ENCODE results near the gene AASDH.
"Not testable (repeated sequence)": the region's sequence is repeated elsewhere in the genome, so short reads cannot be mapped to it uniquely, and the experiment has no call there.

Gene AASDH

GRCh38 chr4:56389558-56389957, 2.3 kb upstream of the AASDH start:
- no peak for DNase-seq (ENCODE audit: low spot score)

- no peak for DNase-seq (ENCODE audit: low spot score)
Observed at GRCh38 chr4:56388306-56388705, 1.0 kb upstream of the AASDH start.

GRCh38 chr4:56386091-56386490, 1.2 kb downstream of the AASDH start:
- DNase-seq (ENCODE audit: low spot score): no peak

GRCh38 chr4:56375458-56375857, 11.8 kb downstream of the AASDH start:
- DNase-seq (ENCODE audit: low spot score): no peak

GRCh38 chr4:56374956-56375355, 12.3 kb downstream of the AASDH start:
- no peak for DNase-seq (ENCODE audit: low spot score)

- DNase-seq (ENCODE audit: low spot score): no peak
Observed at GRCh38 chr4:56372774-56373173, 14.5 kb downstream of the AASDH start.

GRCh38 chr4:56371426-56372220, 15.7 kb downstream of the AASDH start:
- DNase-seq (ENCODE audit: low spot score): peak; percentile 36

- DNase-seq (ENCODE audit: low spot score): no peak
Observed at GRCh38 chr4:56370377-56370776, 16.9 kb downstream of the AASDH start.

GRCh38 chr4:56362981-56363380, 24.3 kb downstream of the AASDH start:
- DNase-seq (ENCODE audit: low spot score): not testable (repeated sequence)

GRCh38 chr4:56360071-56360470, 27.2 kb downstream of the AASDH start:
- DNase-seq (ENCODE audit: low spot score): no peak

- no peak for DNase-seq (ENCODE audit: low spot score)
Observed at GRCh38 chr4:56356650-56357049, 30.6 kb downstream of the AASDH start.

GRCh38 chr4:56348576-56348975, 38.7 kb downstream of the AASDH start:
- no peak for DNase-seq (ENCODE audit: low spot score)

- no peak for DNase-seq (ENCODE audit: low spot score)
Observed at GRCh38 chr4:56345458-56345857, 41.8 kb downstream of the AASDH start.

GRCh38 chr4:56342746-56343145, 44.5 kb downstream of the AASDH start:
- DNase-seq (ENCODE audit: low spot score): no peak

GRCh38 chr4:56330691-56331090, 56.6 kb downstream of the AASDH start:
- no peak for DNase-seq (ENCODE audit: low spot score)

- DNase-seq (ENCODE audit: low spot score): peak; percentile 5
Observed at GRCh38 chr4:56326363-56326762, 60.9 kb downstream of the AASDH start.

GRCh38 chr4:56324011-56324610, 63.2 kb downstream of the AASDH start:
- DNase-seq (ENCODE audit: low spot score): no peak

GRCh38 chr4:56323327-56323726, 64.0 kb downstream of the AASDH start:
- no peak for DNase-seq (ENCODE audit: low spot score)

GRCh38 chr4:56321251-56321650, 66.0 kb downstream of the AASDH start:
- DNase-seq (ENCODE audit: low spot score): no peak

GRCh38 chr4:56320293-56320692, 67.0 kb downstream of the AASDH start:
- no peak for DNase-seq (ENCODE audit: low spot score)

- no peak for DNase-seq (ENCODE audit: low spot score)
Observed at GRCh38 chr4:56318555-56318954, 68.7 kb downstream of the AASDH start.

- no peak for DNase-seq (ENCODE audit: low spot score)
Observed at GRCh38 chr4:56317749-56318148, 69.5 kb downstream of the AASDH start.

GRCh38 chr4:56316011-56316650, 71.2 kb downstream of the AASDH start:
- DNase-seq (ENCODE audit: low spot score): no peak

Measured in kidney capillary endothelial cell (primary cell).